Neuronal stem cell (in vitro differentiated cells): ENCODE measurements around the gene INSM1.

Experiments used
- DNase-seq: peaks from one replicate; pipeline ENCODE4 v3.0.0-alpha.2; 2013; ENCODE audit warnings: low spot score
- H2AFZ ChIP-seq: one replicate; pipeline ENCODE4 v1.6.1; 2013; ENCODE audit warnings: mild to moderate bottlenecking, low read length, inconsistent platforms
- H2AK5ac ChIP-seq: 2 replicates; pipeline ENCODE4 v1.6.1; 2013; ENCODE audit warnings: low read depth, mild to moderate bottlenecking, inconsistent platforms, low read length, moderate library complexity, mixed read lengths
- H2BK120ac ChIP-seq: 2 replicates; pipeline ENCODE4 v1.6.1; 2013; ENCODE audit warnings: low read depth, mild to moderate bottlenecking, inconsistent platforms, low read length, moderate library complexity, mixed read lengths
- H2BK12ac ChIP-seq: one replicate; pipeline ENCODE4 v1.6.1; 2013; ENCODE audit warnings: low read length, inconsistent platforms
- H2BK15ac ChIP-seq: 2 replicates; pipeline ENCODE4 v1.6.1; 2013; ENCODE audit warnings: mild to moderate bottlenecking, low read length, inconsistent platforms, mixed read lengths
- H2BK5ac ChIP-seq: one replicate; pipeline ENCODE4 v1.6.1; 2013; ENCODE audit warnings: inconsistent platforms, mild to moderate bottlenecking, low read length, moderate library complexity
- H3K14ac ChIP-seq: one replicate; pipeline ENCODE4 v1.6.1; 2013; ENCODE audit warnings: low read length, inconsistent platforms
- H3K18ac ChIP-seq: 2 replicates; pipeline ENCODE4 v1.6.1; 2013; ENCODE audit warnings: low read length, inconsistent platforms
- H3K23ac ChIP-seq: 2 replicates; pipeline ENCODE4 v1.6.1; 2013; ENCODE audit warnings: low read depth, mild to moderate bottlenecking, mixed read lengths, low read length, inconsistent platforms; ENCODE audit not compliant: poor library complexity
- H3K27ac ChIP-seq: replicated peaks from 3 replicates; pipeline ENCODE4 v1.5.1; 2013; ENCODE audit warnings: low read length, inconsistent platforms
- H3K27me3 ChIP-seq, 3 experiments: 2 replicates each; pipeline ENCODE4 v1.6.1; 2013; ENCODE audit warnings: low read length in 3 of 3, mild to moderate bottlenecking in 2 of 3, inconsistent platforms in 1 of 3, low read depth in 1 of 3, mixed read lengths in 1 of 3, moderate library complexity in 1 of 3; ENCODE audit not compliant: control insufficient read depth in 3 of 3, insufficient read depth in 3 of 3
- H3K36me3 ChIP-seq, 2 donors: replicated peaks in 1 of 2; 2 replicates each; pipeline ENCODE4 v1.6.1; 2013; ENCODE audit warnings: low read length in 2 of 2; ENCODE audit not compliant: control insufficient read depth in 2 of 2, insufficient read depth in 2 of 2
- H3K4ac ChIP-seq: 2 replicates; pipeline ENCODE4 v1.6.1; 2013; ENCODE audit warnings: inconsistent platforms, mild to moderate bottlenecking, low read length, moderate library complexity
- H3K4me1 ChIP-seq, 2 donors: 1 replicate in 1 of 2; 2 replicates in 1 of 2; pipeline ENCODE4 v1.6.1; 2013; ENCODE audit warnings: low read length in 2 of 2, low read depth in 1 of 2; ENCODE audit not compliant: control insufficient read depth in 2 of 2, insufficient read depth in 1 of 2
- H3K4me2 ChIP-seq: one replicate; pipeline ENCODE4 v1.6.1; 2013; ENCODE audit warnings: mild to moderate bottlenecking, low read length, inconsistent platforms; ENCODE audit not compliant: insufficient read depth, poor library complexity, severe bottlenecking
- H3K4me3 ChIP-seq, 2 donors: 2 replicates each; pipeline ENCODE4 v1.5.1; 2013; ENCODE audit warnings: low read length in 2 of 2, mild to moderate bottlenecking in 2 of 2, inconsistent platforms in 1 of 2, moderate library complexity in 1 of 2
- H3K79me1 ChIP-seq: one replicate; pipeline ENCODE4 v1.6.1; 2013; ENCODE audit warnings: low read depth, mild to moderate bottlenecking, inconsistent platforms, low read length, moderate library complexity
- H3K9ac ChIP-seq: one replicate; pipeline ENCODE4 v1.6.1; 2013; ENCODE audit warnings: mild to moderate bottlenecking, low read depth, low read length, inconsistent platforms; ENCODE audit not compliant: poor library complexity
- H3K9me3 ChIP-seq, 2 donors: replicated peaks in 1 of 2; 2 replicates each; pipeline versions ENCODE3 to v1.6.1; 2013; ENCODE audit warnings: low read length in 2 of 2, mild to moderate bottlenecking in 2 of 2, inconsistent platforms in 1 of 2, low read depth in 1 of 2, mixed read lengths in 1 of 2, moderate library complexity in 1 of 2; ENCODE audit not compliant: control insufficient read depth in 2 of 2, insufficient read depth in 1 of 2
- H4K8ac ChIP-seq: one replicate; pipeline ENCODE4 v1.6.1; 2013; ENCODE audit warnings: low read depth, mild to moderate bottlenecking, inconsistent platforms, low read length, moderate library complexity
- H4K91ac ChIP-seq: one replicate; pipeline ENCODE4 v1.6.1; 2013; ENCODE audit warnings: low read length, low read depth, mild to moderate bottlenecking, inconsistent platforms; ENCODE audit not compliant: poor library complexity
- WGBS, 2 donors: extraction: QIAGEN DNeasy Blood & Tissue Kit; methylation state at CpG; one replicate each; pipeline ENCODE4 v1.1.7; 2013; ENCODE audit warnings: missing lambda C conversion rate in 2 of 2, mixed read lengths in 1 of 2; ENCODE audit not compliant: insufficient read length in 2 of 2, insufficient replicate concordance in 1 of 2; ENCODE audit errors: extremely low coverage in 2 of 2; 5-methylcytosine and 5-hydroxymethylcytosine counted together

Gene INSM1

DNA sequence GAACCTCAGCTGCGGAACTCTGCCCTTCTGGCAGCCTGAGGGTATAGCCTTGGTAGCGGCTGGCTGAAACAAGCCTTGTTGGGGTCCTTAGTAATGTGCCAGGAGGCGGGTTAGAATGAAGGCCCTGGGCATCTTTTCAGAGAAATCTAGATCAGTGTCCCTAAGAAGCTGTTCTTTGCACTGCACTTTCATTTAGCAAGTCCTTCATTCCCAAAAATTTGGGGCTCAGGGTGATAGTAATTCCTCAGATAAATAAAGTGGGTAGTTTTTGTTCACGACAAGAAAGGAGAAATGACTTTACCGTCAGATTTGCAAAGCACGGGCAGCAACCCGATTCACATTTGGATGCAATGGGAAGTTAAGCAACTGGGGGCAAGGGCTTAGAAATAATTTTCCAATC lies 3.2 kb downstream of the INSM1 start:
- Histone ChIP-seq H3K79me1 (no peaks in the 10 kb centered on the region), H3K4me2 (no peak overlapping the region), H2BK12ac (no peak overlapping the region), H3K4me3 (no peak overlapping the region), H2BK5ac (no peak overlapping the region), H2BK120ac (no peak overlapping the region), H3K4ac (no peak overlapping the region), H3K23ac (no peak overlapping the region), H3K4me1 (peaks cover 9 to 17% of the 10 kb centered on the region in 2 donors), H3K27ac (no peak overlapping the region), H2AFZ (no peak overlapping the region), H3K9me3 (peaks cover 0 to 7% of the 10 kb centered on the region in 2 donors), H4K91ac (no peak overlapping the region), H2BK15ac (no peak overlapping the region), H3K9ac (no peak overlapping the region), H3K27me3 (peaks cover 28 to 86% (median 86%) of the 10 kb centered on the region in 3 experiments), H2AK5ac (no peak overlapping the region), H3K14ac (no peak overlapping the region), H3K18ac (no peak overlapping the region), H3K36me3 (no peaks in the 10 kb centered on the region), H4K8ac (no peak overlapping the region)
- no CpG with 5 or more reads among the region's 7 CpGs for whole genome bisulfite sequencing, 2 donors
- DNase-seq: no peak

DNA sequence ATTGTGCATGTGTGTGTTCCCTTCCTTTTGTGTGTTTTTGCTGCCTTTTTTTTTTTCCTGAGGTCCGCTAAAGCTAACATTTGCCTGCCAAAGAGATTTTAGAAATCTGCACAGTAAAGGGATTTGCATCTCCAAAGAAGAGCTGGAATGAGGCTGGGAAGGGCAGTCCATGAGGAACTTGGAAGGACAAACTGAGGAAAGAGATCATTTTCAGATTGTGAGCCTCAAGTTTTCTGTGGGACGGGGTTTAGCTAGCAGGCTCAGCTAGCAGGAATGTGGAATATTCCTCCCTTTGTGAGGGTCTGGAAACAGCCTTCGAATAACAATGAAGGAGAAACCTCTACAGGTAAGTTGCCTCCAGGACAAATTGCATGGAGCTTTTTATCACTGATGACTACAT lies 3.8 kb downstream of the INSM1 start:
- H3K4me2 ChIP-seq: no peak overlapping the region
- no peak overlapping the region for H4K8ac ChIP-seq

DNA sequence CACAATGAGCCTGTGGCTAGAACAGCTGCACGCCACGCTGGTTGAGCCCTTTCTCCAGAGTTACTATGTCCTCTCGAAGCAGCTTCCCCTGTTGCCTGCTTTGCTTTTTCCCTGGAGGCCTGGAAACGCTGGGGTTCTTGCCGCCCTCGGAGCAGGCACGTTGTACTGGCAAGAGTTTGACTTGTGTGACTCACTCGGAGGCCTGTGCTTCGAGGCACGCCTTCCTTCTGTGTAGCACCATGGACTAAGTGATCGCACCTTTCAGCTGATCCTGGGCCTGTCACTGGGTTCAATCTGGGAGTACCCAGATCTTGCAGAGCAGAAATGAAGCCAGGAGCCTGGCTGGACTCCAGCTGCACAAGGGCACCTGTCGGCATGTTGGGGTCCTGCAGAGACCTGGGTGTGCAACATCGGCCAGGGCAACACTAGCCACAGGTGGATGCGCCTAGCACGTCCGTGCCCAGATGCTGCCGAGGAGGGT lies 5.2 kb downstream of the INSM1 start:
- peaks cover 25 to 91% (median 72%) of the 10 kb centered on the region in 3 experiments for H3K27me3 ChIP-seq

More for the DNA sequence above, 3.8 kb downstream of the INSM1 start:
- WGBS, 2 donors: no CpG with 5 or more reads among the region's 3 CpGs
- peaks cover 25 to 88% (median 81%) of the 10 kb centered on the region in 3 experiments for H3K27me3 ChIP-seq
- no peak overlapping the region for H4K91ac ChIP-seq
- H2AFZ ChIP-seq: no peak overlapping the region
- no peak overlapping the region for H2AK5ac ChIP-seq
- no peak overlapping the region for H3K14ac ChIP-seq
- H3K36me3 ChIP-seq: no peaks in the 10 kb centered on the region
- no peak overlapping the region for H3K27ac ChIP-seq
- no peak overlapping the region for H3K4me3 ChIP-seq
- H2BK12ac ChIP-seq: no peak overlapping the region
- peaks cover 7 to 17% of the 10 kb centered on the region in 2 donors for H3K4me1 ChIP-seq
- no peak overlapping the region for H3K18ac ChIP-seq
- no peak overlapping the region for H3K4ac ChIP-seq
- peaks cover 0 to 7% of the 10 kb centered on the region in 2 donors for H3K9me3 ChIP-seq
- H2BK120ac ChIP-seq: no peak overlapping the region
- H2BK15ac ChIP-seq: no peak overlapping the region
- H3K9ac ChIP-seq: no peak overlapping the region
- no peak overlapping the region for H2BK5ac ChIP-seq
- H3K79me1 ChIP-seq: no peaks in the 10 kb centered on the region
- DNase-seq: no peak
- no peak overlapping the region for H3K23ac ChIP-seq

DNA sequence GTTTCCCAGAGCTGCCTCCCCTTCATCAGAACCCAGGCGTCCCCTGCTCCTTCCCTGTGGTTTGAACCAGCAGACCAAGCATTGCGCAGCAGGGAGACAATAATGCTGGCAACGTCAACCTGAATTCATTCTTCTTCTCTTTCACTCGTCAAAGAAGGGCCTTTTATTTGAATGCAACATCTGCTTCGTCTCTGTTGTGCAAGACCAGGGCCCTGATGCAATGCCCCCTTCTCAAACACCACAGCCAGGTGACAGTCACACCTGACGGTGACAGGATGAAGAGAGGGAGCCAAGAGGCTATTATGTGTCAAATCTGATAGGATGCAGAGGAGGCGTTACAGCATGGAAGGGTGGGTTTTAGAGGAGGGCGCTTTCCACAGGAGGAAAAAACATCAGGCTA lies 8.0 kb downstream of the INSM1 start:
- H3K4ac ChIP-seq: no peak overlapping the region
- no peak overlapping the region for H3K27ac ChIP-seq

More for the DNA sequence above, 5.2 kb downstream of the INSM1 start:
- Histone ChIP-seq H3K4me1 (peaks cover 3 to 17% of the 10 kb centered on the region in 2 donors), H2AK5ac (no peak overlapping the region), H3K4me3 (no peak overlapping the region), H3K79me1 (no peaks in the 10 kb centered on the region), H3K27ac (no peak overlapping the region), H4K91ac (no peak overlapping the region), H3K4me2 (no peak overlapping the region), H2BK15ac (no peak overlapping the region), H3K14ac (no peak overlapping the region), H4K8ac (no peak overlapping the region), H2BK12ac (no peak overlapping the region), H2BK5ac (no peak overlapping the region), H3K18ac (peak overlapping the region; percentile 25), H3K9me3 (peaks cover 0 to 7% of the 10 kb centered on the region in 2 donors), H2BK120ac (no peak overlapping the region), H3K4ac (no peak overlapping the region), H2AFZ (no peak overlapping the region), H3K9ac (no peak overlapping the region), H3K23ac (no peak overlapping the region), H3K36me3 (no peaks in the 10 kb centered on the region)
- no peak for DNase-seq
- no CpG with 5 or more reads among the region's 17 CpGs for WGBS, 2 donors

More for the DNA sequence above, 8.0 kb downstream of the INSM1 start:
- no peak for DNase-seq
- no peaks in the 10 kb centered on the region for H3K79me1 ChIP-seq
- no peak overlapping the region for H2BK12ac ChIP-seq
- H4K8ac ChIP-seq: no peak overlapping the region
- no peak overlapping the region for H2BK15ac ChIP-seq
- H2AK5ac ChIP-seq: no peak overlapping the region
- H3K23ac ChIP-seq: no peak overlapping the region
- no peak overlapping the region for H4K91ac ChIP-seq
- H3K18ac ChIP-seq: no peak overlapping the region
- no peak overlapping the region for H3K9ac ChIP-seq
- WGBS, 2 donors: no CpG with 5 or more reads among the region's 8 CpGs
- H3K27me3 ChIP-seq: peaks cover 6 to 72% (median 45%) of the 10 kb centered on the region in 3 experiments
- no peak overlapping the region for H3K4me2 ChIP-seq
- no peak overlapping the region for H2AFZ ChIP-seq
- no peak overlapping the region for H3K14ac ChIP-seq
- peaks cover 7 to 18% of the 10 kb centered on the region in 2 donors for H3K9me3 ChIP-seq
- no peak overlapping the region for H3K4me3 ChIP-seq
- H3K4me1 ChIP-seq: peaks cover 3 to 9% of the 10 kb centered on the region in 2 donors
- no peaks in the 10 kb centered on the region for H3K36me3 ChIP-seq
- no peak overlapping the region for H2BK5ac ChIP-seq
- H2BK120ac ChIP-seq: no peak overlapping the region
